ENCODE results near the gene RUBCNL. TPM values are rescaled to one million over a fixed set of nuclear protein-coding genes. Genes with fewer than 3 reads are reported as not detected.

The RUBCNL gene
- total RNA-seq, 1 experiment from 2014 or later: 1.9 TPM

DNA sequence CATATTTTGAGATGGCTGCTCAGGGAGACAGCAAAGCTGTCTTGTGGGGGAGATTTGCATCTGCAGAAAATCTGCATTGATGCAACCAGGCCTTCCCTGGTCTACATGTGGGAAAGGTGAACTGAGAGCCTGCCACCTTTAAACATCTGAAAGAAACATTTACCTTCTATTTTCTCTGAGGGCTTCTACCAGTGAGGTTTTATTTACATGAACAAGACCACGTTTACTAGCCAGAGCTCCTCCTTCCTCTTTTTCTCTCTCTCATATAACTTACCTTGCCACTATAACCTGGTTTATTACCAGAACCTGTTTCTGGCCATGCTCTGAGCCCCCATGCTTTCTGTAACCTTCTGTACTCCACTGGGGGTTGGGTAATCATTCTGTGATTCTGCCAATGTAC is 14.4 kb upstream of the RUBCNL start:
- POLR2A ChIA-PET: no interaction called here
- no peak overlapping the region for H3K4me3 Mint-ChIP-seq

DNA sequence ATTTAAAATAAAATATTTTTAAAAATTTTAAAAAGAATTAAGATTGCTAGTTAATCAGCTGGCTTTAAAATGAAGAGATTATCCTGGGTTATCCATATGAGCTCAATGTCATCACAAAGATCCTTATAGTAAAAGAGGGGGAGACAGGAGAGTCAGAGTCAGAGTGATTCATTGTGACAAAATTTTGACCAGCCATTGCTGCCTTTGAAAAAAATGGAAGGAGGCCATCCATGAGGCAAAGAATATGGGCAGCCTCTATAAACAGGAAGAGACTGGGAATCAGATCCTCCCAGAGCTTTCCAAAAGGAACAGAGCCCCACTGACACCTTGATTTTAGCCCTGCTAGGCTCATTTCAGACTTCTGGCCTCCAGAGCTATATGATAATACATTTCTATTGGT is 9.3 kb upstream of the RUBCNL start:
- no peaks in the 10 kb centered on the region for H3K4me1 Mint-ChIP-seq
- H3K27ac Mint-ChIP-seq: no peak overlapping the region
- no peaks in the 10 kb centered on the region for H3K9me3 Mint-ChIP-seq
- ATAC-seq (no peak), DNase-seq (ENCODE audit: low spot score) (no peak)
- H3K4me3 Mint-ChIP-seq: no peak overlapping the region
- no peaks in the 10 kb centered on the region for H3K27me3 Mint-ChIP-seq (ENCODE audit: low read depth)
- CTCF ChIA-PET: no interaction called here
- POLR2A ChIA-PET: interaction anchor here (0.6 kb wide), 1 partner anchor 9 kb away, joined by 6 read pairs; no protein-coding TSS in a partner anchor
- no peaks in the 10 kb centered on the region for H3K36me3 Mint-ChIP-seq
- TF ChIP-seq CREM (CRISPR knock-in tag; IDR thresholded peaks at IDR 0.05) (no peak), ZNF423 (CRISPR knock-in tag; IDR thresholded peaks at IDR 0.05) (no peak), CREB1 (CRISPR knock-in tag; IDR thresholded peaks at IDR 0.05) (no peak), ZNF396 (CRISPR knock-in tag; IDR thresholded peaks at IDR 0.05; ENCODE audit: borderline replicate concordance) (no peak), IRF2 (CRISPR knock-in tag; IDR thresholded peaks at IDR 0.05; ENCODE audit: borderline replicate concordance, low read depth) (no peak), NR1H2 (CRISPR knock-in tag; IDR thresholded peaks at IDR 0.05) (no peak)
- TF ChIP-seq, protein P1, sequence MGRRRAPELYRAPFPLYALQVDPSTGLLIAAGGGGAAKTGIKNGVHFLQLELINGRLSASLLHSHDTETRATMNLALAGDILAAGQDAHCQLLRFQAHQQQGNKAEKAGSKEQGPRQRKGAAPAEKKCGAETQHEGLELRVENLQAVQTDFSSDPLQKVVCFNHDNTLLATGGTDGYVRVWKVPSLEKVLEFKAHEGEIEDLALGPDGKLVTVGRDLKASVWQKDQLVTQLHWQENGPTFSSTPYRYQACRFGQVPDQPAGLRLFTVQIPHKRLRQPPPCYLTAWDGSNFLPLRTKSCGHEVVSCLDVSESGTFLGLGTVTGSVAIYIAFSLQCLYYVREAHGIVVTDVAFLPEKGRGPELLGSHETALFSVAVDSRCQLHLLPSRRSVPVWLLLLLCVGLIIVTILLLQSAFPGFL (CRISPR knock-in tag; IDR thresholded peaks at IDR 0.05; ENCODE audit: borderline replicate concordance): no peak
- TF ChIP-seq, protein P2, sequence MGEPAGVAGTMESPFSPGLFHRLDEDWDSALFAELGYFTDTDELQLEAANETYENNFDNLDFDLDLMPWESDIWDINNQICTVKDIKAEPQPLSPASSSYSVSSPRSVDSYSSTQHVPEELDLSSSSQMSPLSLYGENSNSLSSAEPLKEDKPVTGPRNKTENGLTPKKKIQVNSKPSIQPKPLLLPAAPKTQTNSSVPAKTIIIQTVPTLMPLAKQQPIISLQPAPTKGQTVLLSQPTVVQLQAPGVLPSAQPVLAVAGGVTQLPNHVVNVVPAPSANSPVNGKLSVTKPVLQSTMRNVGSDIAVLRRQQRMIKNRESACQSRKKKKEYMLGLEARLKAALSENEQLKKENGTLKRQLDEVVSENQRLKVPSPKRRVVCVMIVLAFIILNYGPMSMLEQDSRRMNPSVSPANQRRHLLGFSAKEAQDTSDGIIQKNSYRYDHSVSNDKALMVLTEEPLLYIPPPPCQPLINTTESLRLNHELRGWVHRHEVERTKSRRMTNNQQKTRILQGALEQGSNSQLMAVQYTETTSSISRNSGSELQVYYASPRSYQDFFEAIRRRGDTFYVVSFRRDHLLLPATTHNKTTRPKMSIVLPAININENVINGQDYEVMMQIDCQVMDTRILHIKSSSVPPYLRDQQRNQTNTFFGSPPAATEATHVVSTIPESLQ (CRISPR knock-in tag; IDR thresholded peaks at IDR 0.05): no peak
- TF ChIP-seq, protein P3, sequence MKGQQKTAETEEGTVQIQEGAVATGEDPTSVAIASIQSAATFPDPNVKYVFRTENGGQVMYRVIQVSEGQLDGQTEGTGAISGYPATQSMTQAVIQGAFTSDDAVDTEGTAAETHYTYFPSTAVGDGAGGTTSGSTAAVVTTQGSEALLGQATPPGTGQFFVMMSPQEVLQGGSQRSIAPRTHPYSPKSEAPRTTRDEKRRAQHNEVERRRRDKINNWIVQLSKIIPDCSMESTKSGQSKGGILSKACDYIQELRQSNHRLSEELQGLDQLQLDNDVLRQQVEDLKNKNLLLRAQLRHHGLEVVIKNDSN (CRISPR knock-in tag; IDR thresholded peaks at IDR 0.05): no peak
- TF ChIP-seq, protein P4, sequence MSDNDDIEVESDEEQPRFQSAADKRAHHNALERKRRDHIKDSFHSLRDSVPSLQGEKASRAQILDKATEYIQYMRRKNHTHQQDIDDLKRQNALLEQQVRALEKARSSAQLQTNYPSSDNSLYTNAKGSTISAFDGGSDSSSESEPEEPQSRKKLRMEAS (CRISPR knock-in tag; IDR thresholded peaks at IDR 0.05): no peak

More for the DNA sequence above, 14.4 kb upstream of the RUBCNL start:
- Mint-ChIP-seq H3K4me1 (peaks cover 7% of the 10 kb centered on the region; the same call in 1 of the 2 replicates), H3K9me3 (peaks cover 18% of the 10 kb centered on the region), H3K27ac (no peak overlapping the region), H3K27me3 (ENCODE audit: low read depth) (peaks cover 3% of the 10 kb centered on the region; the same call in 1 of the 2 replicates), H3K36me3 (peaks cover 13% of the 10 kb centered on the region)
- no peak for ATAC-seq
- TF ChIP-seq, protein P5, sequence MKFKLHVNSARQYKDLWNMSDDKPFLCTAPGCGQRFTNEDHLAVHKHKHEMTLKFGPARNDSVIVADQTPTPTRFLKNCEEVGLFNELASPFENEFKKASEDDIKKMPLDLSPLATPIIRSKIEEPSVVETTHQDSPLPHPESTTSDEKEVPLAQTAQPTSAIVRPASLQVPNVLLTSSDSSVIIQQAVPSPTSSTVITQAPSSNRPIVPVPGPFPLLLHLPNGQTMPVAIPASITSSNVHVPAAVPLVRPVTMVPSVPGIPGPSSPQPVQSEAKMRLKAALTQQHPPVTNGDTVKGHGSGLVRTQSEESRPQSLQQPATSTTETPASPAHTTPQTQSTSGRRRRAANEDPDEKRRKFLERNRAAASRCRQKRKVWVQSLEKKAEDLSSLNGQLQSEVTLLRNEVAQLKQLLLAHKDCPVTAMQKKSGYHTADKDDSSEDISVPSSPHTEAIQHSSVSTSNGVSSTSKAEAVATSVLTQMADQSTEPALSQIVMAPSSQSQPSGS (CRISPR knock-in tag; IDR thresholded peaks at IDR 0.05; ENCODE audit: borderline replicate concordance, low read depth): no peak
- TF ChIP-seq ETV6 (CRISPR knock-in tag; IDR thresholded peaks at IDR 0.05) (no peak), JAZF1 (CRISPR knock-in tag; IDR thresholded peaks at IDR 0.05) (no peak), HMGA2 (CRISPR knock-in tag; IDR thresholded peaks at IDR 0.05) (no peak), RORB (CRISPR knock-in tag; IDR thresholded peaks at IDR 0.05) (no peak), ZBTB21 (CRISPR knock-in tag; IDR thresholded peaks at IDR 0.05; ENCODE audit: borderline replicate concordance) (no peak), NFE2L1 (CRISPR knock-in tag; IDR thresholded peaks at IDR 0.05) (no peak), SMAD4 (CRISPR knock-in tag; IDR thresholded peaks at IDR 0.05) (no peak)
- TF ChIP-seq, protein P6, sequence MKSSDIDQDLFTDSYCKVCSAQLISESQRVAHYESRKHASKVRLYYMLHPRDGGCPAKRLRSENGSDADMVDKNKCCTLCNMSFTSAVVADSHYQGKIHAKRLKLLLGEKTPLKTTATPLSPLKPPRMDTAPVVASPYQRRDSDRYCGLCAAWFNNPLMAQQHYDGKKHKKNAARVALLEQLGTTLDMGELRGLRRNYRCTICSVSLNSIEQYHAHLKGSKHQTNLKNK (CRISPR knock-in tag; IDR thresholded peaks at IDR 0.05): no peak
- TF ChIP-seq, protein P7, sequence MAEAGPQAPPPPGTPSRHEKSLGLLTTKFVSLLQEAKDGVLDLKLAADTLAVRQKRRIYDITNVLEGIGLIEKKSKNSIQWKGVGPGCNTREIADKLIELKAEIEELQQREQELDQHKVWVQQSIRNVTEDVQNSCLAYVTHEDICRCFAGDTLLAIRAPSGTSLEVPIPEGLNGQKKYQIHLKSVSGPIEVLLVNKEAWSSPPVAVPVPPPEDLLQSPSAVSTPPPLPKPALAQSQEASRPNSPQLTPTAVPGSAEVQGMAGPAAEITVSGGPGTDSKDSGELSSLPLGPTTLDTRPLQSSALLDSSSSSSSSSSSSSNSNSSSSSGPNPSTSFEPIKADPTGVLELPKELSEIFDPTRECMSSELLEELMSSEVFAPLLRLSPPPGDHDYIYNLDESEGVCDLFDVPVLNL (CRISPR knock-in tag; IDR thresholded peaks at IDR 0.05; ENCODE audit: borderline replicate concordance, low read depth): no peak
- TF ChIP-seq, protein P8, sequence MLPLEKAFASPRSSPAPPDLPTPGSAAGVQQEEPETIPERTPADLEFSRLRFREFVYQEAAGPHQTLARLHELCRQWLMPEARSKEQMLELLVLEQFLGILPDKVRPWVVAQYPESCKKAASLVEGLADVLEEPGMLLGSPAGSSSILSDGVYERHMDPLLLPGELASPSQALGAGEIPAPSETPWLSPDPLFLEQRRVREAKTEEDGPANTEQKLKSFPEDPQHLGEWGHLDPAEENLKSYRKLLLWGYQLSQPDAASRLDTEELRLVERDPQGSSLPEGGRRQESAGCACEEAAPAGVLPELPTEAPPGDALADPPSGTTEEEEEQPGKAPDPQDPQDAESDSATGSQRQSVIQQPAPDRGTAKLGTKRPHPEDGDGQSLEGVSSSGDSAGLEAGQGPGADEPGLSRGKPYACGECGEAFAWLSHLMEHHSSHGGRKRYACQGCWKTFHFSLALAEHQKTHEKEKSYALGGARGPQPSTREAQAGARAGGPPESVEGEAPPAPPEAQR (CRISPR knock-in tag; IDR thresholded peaks at IDR 0.05): no peak
- TF ChIP-seq, protein P9, sequence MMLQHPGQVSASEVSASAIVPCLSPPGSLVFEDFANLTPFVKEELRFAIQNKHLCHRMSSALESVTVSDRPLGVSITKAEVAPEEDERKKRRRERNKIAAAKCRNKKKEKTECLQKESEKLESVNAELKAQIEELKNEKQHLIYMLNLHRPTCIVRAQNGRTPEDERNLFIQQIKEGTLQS (CRISPR knock-in tag; conservative IDR thresholded peaks at IDR 0.05): no peak
- TF ChIP-seq, protein P10, sequence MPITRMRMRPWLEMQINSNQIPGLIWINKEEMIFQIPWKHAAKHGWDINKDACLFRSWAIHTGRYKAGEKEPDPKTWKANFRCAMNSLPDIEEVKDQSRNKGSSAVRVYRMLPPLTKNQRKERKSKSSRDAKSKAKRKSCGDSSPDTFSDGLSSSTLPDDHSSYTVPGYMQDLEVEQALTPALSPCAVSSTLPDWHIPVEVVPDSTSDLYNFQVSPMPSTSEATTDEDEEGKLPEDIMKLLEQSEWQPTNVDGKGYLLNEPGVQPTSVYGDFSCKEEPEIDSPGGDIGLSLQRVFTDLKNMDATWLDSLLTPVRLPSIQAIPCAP (CRISPR knock-in tag; IDR thresholded peaks at IDR 0.05): no peak
- TF ChIP-seq, protein P11, sequence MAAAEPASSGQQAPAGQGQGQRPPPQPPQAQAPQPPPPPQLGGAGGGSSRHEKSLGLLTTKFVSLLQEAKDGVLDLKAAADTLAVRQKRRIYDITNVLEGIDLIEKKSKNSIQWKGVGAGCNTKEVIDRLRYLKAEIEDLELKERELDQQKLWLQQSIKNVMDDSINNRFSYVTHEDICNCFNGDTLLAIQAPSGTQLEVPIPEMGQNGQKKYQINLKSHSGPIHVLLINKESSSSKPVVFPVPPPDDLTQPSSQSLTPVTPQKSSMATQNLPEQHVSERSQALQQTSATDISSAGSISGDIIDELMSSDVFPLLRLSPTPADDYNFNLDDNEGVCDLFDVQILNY (CRISPR knock-in tag; IDR thresholded peaks at IDR 0.05): no peak
- CTCF ChIA-PET: no interaction called here
- no peak for DNase-seq (ENCODE audit: low spot score)

Measured in WTC11 (cell line).